OCI-LY3 (cell line): ENCODE data around the gene TPCN2.

Experiments
- CTCF ChIP-seq: fragments of 200-600, 300-600 bp; sonication (generic); IDR thresholded peaks from 2 replicates; pipeline ENCODE4 v1.5.1; 2014; ENCODE audit warnings: antibody characterized with exemption, low read length, low read depth
- EZH2phosphoT487 ChIP-seq: fragments of 200-600 bp; shearing (Covaris generic); IDR thresholded peaks from 2 replicates; pipeline ENCODE4 v1.6.1; 2018; ENCODE audit warnings: antibody characterized with exemption, mixed run types, low read depth

GRCh38 chr11:69111624-69112542 lies 63.2 kb downstream of the TPCN2 start:
- no peak for TF ChIP-seq CTCF
- no peak for TF ChIP-seq EZH2phosphoT487
